ENCODE measurements around the gene SRPK2.
"Not testable (repeated sequence)": the region's sequence is repeated elsewhere in the genome, so short reads cannot be mapped to it uniquely, and the experiment has no call there.

Gene SRPK2

GRCh38 chr7:105376908-105377533 lies 11.7 kb downstream of the SRPK2 start:
- no peak for DNase-seq (ENCODE audit: low read depth)

- no peak for DNase-seq (ENCODE audit: low read depth)
Measured at GRCh38 chr7:105369944-105370343, 18.8 kb downstream of the SRPK2 start.

GRCh38 chr7:105367458-105367857 lies 21.3 kb downstream of the SRPK2 start:
- DNase-seq (ENCODE audit: low read depth), result no peak

GRCh38 chr7:105365541-105366534 lies 22.9 kb downstream of the SRPK2 start:
- no peak for DNase-seq (ENCODE audit: low read depth)

GRCh38 chr7:105364684-105365083 lies 24.0 kb downstream of the SRPK2 start:
- no peak for DNase-seq (ENCODE audit: low read depth)

- not testable (repeated sequence) for DNase-seq (ENCODE audit: low read depth)
Measured at GRCh38 chr7:105363657-105364056, 25.1 kb downstream of the SRPK2 start.

GRCh38 chr7:105362685-105363084 lies 26.0 kb downstream of the SRPK2 start:
- DNase-seq (ENCODE audit: low read depth), result not testable (repeated sequence)

- not testable (repeated sequence) for DNase-seq (ENCODE audit: low read depth)
Measured at GRCh38 chr7:105361995-105362394, 26.7 kb downstream of the SRPK2 start.

GRCh38 chr7:105360149-105360548 lies 28.6 kb downstream of the SRPK2 start:
- DNase-seq (ENCODE audit: low read depth), result not testable (repeated sequence)

- no peak for DNase-seq (ENCODE audit: low read depth)
Measured at GRCh38 chr7:105355701-105356100, 33.0 kb downstream of the SRPK2 start.

GRCh38 chr7:105354383-105354782 lies 34.3 kb downstream of the SRPK2 start:
- DNase-seq (ENCODE audit: low read depth), result peak; percentile 27

GRCh38 chr7:105353752-105354328 lies 34.9 kb downstream of the SRPK2 start:
- peak; percentile 37 for DNase-seq (ENCODE audit: low read depth)

GRCh38 chr7:105352901-105353668 lies 35.6 kb downstream of the SRPK2 start:
- no peak for DNase-seq (ENCODE audit: low read depth)

- peak; percentile 94 for DNase-seq (ENCODE audit: low read depth)
Measured at GRCh38 chr7:105352018-105352612, 36.6 kb downstream of the SRPK2 start.

GRCh38 chr7:105350906-105351305 lies 37.8 kb downstream of the SRPK2 start:
- DNase-seq (ENCODE audit: low read depth), result no peak

GRCh38 chr7:105348177-105348576 lies 40.5 kb downstream of the SRPK2 start:
- not testable (repeated sequence) for DNase-seq (ENCODE audit: low read depth)

- no peak for DNase-seq (ENCODE audit: low read depth)
Measured at GRCh38 chr7:105346593-105347322, 42.0 kb downstream of the SRPK2 start.

GRCh38 chr7:105346138-105346537 lies 42.6 kb downstream of the SRPK2 start:
- no peak for DNase-seq (ENCODE audit: low read depth)

- no peak for DNase-seq (ENCODE audit: low read depth)
Measured at GRCh38 chr7:105345725-105346124, 43.0 kb downstream of the SRPK2 start.

GRCh38 chr7:105345003-105345402 lies 43.7 kb downstream of the SRPK2 start:
- DNase-seq (ENCODE audit: low read depth), result no peak
